HG02938 (cell line): ENCODE measurements around the gene OR52N2.

Source experiments
- ATAC-seq: cut with Tn5 transposase; IDR thresholded peaks from one replicate; pipeline ENCODE4 v1.9.1; 2021; ENCODE audit warnings: mild to moderate bottlenecking, moderate library complexity; ENCODE audit not compliant: unreplicated experiment

Gene OR52N2

GRCh38 chr11:5808500-5809121, at the start of gene OR52N2:
Gene OR52N2, plus strand, starts transcription at chr11:5808924. Its CDS starts 11,412 bp downstream, at chr11:5820336.
- ATAC-seq = peak; percentile 91

GRCh38 chr11:5767056-5767455, 41.7 kb upstream of the OR52N2 start:
- no peak for ATAC-seq

GRCh38 chr11:5783255-5783654, 25.5 kb upstream of the OR52N2 start, which contains the start of gene OR52N5:
Gene OR52N5, minus strand, starts transcription at chr11:5783355. Its CDS starts 4,721 bp downstream, at chr11:5778634.
- no peak for ATAC-seq

DNA sequence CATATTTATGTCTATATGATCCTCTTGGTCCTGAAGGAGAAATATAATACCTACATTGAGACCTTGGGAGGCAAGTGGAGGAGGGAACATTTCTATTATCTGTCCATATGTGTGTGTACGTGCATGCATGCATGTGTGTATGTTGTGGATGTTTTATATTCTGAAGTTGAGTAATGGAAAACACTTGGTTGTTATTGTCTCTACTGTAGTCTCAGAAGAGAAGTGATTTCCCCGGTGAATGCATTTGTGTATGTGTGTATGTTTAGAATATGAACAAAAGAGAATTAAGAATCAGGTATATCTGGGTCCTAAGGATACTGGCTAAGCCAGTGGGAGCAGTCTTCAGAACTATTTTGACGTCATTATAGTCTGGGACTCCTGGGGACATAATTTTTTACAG, 17.6 kb upstream of the OR52N2 start, which contains the start of gene OR52N1:
Gene OR52N1 (minus strand): TSS at position 101 of the 400 bp plus-strand sequence. CDS start 2,449 bp downstream, outside the sequence.
- no peak for ATAC-seq

GRCh38 chr11:5796541-5796940, 12.2 kb upstream of the OR52N2 start:
- ATAC-seq = no peak

DNA sequence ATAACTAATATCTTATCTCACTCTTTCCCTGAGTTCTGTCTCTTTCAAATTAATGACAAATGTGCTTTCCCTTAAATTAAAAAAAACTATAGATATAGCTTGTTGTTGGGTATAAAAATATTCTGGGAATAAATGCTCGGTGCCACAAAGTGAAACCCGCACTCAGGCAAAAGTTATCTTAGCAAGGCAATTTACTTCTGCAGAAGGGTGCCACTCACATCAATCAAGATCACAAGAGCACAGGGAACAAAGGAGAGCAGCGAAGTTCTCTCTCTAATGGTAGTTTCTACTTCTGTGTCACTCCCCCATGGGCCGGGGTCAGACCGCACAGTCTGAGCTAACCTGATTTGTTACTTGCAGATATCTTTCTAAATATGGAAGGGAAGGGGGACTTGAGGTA, 4.7 kb upstream of the OR52N2 start:
- ATAC-seq = no peak

- no peak for ATAC-seq
Measured at GRCh38 chr11:5807580-5807979, 1.1 kb upstream of the OR52N2 start.

DNA sequence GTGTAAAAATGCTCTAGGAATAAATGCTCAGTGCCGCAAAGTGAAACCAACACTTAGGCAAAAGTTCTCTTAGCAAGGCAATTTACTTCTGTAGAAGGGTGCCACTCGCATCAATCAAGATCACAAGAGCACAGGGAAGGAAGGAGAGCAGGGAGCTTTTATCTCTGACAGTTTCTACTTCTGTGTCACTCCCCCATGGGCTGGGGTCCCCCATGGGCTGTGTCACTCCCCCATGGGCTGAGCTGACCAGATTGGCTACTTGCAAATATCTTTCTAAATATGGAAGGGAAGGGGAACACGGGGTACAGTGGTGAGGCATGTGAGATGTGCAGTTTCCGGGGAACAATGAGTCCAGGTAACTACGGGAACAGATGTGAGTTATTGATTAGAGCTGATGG, 397 bp downstream of the OR52N2 start:
- ATAC-seq = peak; percentile 46

DNA sequence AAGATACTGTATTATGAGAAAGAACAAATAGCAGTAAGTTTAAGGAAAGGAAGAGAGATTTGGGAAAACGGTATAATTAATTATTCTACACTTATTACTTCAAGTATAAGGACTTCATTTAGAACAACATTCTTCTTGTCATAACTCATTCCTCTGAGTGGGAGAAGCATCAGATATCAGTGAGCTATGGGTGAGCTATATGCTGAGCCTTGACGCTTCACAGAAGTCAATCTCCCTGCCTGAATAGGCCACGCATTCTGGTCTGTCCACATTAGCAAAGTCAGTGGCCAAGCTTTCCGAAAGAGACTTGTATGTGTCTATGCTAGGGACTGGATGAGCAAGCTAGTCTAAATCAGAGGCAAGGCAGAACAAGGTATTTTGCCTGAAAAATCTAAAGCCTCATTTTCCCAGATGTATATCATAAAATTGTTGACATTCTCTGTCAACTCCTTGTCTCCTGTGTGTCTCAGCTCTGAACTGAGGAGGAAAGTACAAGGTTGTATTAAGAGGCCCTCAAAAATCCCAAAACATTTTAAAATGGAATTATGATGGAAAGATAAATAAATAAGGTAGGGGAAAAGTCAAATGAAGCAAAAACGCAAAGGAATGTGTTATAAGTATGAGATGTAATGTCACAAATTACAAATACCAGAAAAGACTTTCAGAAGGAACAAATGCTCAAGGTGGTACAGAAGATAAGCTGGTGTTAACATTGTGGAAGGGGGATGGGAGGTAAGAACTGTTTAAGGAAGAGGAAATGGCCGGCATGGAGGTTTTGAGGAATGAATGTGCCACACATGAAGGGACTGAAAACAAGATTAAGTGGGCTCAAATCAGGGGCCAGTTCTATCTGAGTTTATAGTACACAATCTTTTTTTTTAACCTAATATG, 1.4 kb downstream of the OR52N2 start:
- no peak for ATAC-seq

- ATAC-seq = peak; percentile 55
Measured at GRCh38 chr11:5815534-5815933, 6.8 kb downstream of the OR52N2 start.

DNA sequence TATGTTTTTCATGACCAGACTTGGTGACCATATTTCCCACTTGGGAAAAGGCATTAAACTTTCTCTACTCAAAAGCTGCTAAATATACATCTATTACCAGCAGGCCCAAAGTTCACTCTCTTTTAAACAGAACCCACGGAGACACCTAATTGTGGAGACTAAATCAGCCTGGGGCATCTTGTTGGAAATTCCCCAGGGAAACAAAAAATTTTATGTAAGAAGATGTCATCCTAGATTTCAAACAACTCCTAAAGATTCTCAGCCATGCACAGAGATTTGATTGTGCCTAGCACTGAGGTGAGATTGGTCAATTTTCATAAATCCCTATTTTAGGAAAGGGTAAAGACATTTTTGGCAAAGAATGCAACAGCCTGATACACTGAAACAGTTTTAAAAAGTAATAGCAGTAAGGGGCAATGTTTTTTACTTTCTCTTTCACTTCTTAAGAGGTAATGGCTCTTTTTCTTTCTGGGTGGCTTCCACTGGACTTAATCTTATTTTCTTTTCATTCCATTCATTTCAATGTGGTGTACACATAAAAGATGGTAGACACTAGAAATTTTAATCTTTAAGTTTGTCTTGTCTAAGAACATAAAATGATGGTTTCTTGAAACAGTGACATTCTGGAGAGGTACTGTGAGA, 9.6 kb downstream of the OR52N2 start:
- peak; percentile 60 for ATAC-seq

DNA sequence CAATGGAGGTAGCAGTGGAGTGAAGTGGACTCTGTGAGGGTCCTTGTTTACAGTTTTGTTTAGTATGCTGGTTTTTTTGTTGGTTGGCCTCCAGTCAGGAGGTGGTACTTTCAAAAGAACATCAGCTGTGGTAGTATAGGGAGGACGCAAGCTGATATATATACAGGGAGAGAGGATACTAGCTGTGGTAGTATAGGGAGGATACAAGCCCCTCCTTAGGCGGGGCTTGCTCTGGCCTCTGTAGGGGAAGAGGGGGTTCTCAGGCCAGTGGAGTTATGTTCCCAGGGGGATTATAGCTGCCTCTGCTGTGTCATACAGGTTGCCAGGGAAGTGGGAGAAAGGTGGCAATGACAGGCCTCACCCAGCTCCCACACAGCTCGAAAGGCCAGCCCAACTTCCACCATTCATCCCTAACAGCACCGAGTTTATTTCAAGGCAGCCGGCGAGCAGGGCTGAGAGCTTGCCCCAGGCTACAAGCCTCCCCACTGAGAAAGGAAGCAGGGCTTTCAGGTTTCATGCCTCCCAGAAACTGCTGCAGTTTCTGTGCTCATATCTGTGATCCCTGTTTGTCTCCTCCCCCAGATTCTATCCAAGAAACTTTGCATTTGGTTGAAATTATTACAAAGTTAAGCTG, 22.6 kb downstream of the OR52N2 start:
- no peak for ATAC-seq

DNA sequence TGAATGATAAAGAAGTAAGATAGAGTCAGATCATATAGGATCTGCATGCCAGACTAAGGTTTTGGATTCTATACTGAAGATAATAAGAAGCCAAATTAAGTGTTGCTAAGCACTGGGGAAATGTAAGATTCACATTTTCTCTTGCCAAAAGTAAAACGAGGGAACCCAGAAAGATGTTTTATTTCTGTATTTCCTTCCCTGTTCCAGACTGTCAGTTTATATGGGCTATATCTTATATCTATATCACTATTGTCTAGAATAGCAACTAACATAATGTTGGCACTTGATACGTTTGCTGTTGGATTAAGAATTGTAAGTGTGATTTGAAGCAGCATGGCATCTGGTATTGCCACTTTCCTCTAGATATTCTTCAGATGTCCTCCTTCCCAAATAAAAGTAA, 24.7 kb downstream of the OR52N2 start:
- ATAC-seq = no peak

- ATAC-seq = no peak
Measured at GRCh38 chr11:5837695-5838094, 29.0 kb downstream of the OR52N2 start.

DNA sequence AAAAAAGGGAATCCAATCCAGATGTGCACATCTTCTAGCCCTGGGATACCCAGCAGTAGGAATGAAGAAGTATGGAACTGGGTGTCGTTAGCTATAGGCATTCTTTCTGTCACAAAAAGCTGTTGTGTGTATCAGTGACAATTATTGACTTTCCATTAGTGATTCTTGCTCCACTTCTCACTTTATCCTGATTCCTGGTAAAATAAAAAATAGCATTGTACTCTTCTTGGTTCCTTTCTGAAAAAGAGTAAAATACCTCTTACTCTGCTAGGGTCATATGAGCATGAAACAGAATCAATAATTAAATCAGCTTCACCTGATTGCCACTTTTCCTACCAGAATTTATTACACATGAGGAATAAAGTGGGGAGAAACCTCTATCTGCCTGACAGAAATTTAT, 33.1 kb downstream of the OR52N2 start, which contains the start of gene OR52E6:
Gene OR52E6 (minus strand): TSS at position 101 of the 400 bp plus-strand sequence. CDS start 0 bp downstream, at position 101.
- no peak for ATAC-seq

DNA sequence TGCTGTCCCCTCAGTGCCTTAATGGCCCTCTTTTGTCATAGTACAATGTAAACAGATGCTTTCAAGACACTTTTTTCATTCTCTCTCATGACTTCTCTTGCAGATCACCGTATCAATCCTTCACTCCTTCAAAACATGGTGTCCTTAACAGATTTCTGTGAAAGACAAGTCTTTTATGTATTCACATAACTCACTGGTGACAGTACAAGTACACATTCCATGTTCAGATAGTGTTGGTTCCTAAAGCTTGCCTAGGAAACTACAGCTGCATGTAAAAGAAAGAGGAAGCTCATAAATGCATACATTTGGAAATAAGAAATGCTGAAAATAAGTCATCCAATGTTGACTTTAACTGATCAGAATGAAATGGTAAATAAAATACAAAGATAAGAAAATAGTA, 38.0 kb downstream of the OR52N2 start:
- no peak for ATAC-seq

GRCh38 chr11:5847711-5848110, 39.0 kb downstream of the OR52N2 start:
- ATAC-seq = no peak

DNA sequence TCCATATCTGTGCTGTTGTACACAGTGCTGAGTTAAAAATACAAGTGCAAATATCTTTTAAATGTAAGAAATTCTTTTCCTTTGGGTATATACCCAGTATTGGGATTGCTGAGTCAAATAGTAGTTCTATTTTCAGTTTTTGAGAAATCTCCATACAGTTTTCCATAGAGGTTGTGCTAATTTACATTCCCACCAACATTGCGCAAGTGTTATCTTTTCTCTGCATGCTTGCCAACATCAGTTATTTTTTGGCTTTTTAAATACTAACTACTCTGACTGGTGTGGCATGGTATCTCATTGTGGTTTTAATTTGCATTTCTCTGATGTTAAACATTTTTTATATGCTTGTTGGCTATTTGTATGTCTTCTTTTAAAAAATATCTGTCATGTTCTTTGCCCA, 42.3 kb downstream of the OR52N2 start:
- no peak for ATAC-seq

GRCh38 chr11:5857590-5857989, 48.9 kb downstream of the OR52N2 start, which contains the start of gene OR52E8:
Gene OR52E8, minus strand, starts transcription at chr11:5857690. Its CDS starts 0 bp downstream, at chr11:5857690.
- no peak for ATAC-seq

- no peak for ATAC-seq
Measured at GRCh38 chr11:5865826-5866225, 57.1 kb downstream of the OR52N2 start.
